ENCODE measurements around the gene NEK8.

Gene NEK8

DNA sequence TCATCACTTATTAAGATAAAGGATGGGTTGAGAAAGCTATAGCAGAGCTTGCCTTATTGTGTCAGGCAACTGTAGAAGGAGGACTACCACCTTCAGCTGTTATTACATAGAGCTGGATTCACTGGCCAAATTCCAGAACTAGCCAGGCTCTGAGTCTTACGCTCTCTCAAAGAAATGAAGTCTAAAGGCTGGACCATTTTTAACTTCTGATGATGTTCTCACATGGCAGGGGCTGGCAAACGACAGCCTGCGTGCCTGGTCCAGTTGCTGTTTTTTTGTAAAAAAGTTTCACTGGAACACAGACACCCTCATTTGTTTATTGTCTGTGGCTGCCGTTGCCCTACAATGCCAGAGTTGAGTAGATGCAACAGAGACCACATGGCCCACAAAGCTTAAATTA, 36.5 kb downstream of the NEK8 start:
- no peaks in the 10 kb centered on the region for H3K9me3 ChIP-seq (ENCODE audit: low read length)
- H3K9me2 ChIP-seq (ENCODE audit: low read depth, low read length) = no peaks in the 10 kb centered on the region
- no peak overlapping the region for H3K4me2 ChIP-seq (ENCODE audit: low read length)
- peak overlapping the region; percentile 10 for H3K27ac ChIP-seq (ENCODE audit: low read depth, low read length, poor library complexity, severe bottlenecking)
- no peaks in the 10 kb centered on the region for H3F3A ChIP-seq (ENCODE audit: insufficient read depth, low read length)
- 0 out of 2 replicates have a peak, but pooled peaks cover 3% of the 10 kb centered on the region for H4K20me1 ChIP-seq (ENCODE audit: insufficient read depth, low read length)
- peaks cover 7% of the 10 kb centered on the region for H3K4me1 ChIP-seq (ENCODE audit: insufficient read depth, low read length, severe bottlenecking)
- H3K9ac ChIP-seq (ENCODE audit: low read length) = no peak overlapping the region
- no peak overlapping the region for H2AFZ ChIP-seq (ENCODE audit: low read length)
- peaks cover 38% of the 10 kb centered on the region for H3K36me3 ChIP-seq (ENCODE audit: insufficient read depth, low read length)
- H3K79me2 ChIP-seq (ENCODE audit: insufficient read depth, low read length) = no peaks in the 10 kb centered on the region; the same call in 1 of the 2 replicates
- no peaks in the 10 kb centered on the region for H3K27me3 ChIP-seq (ENCODE audit: insufficient read depth, low read length)
- H3K4me3 ChIP-seq (ENCODE audit: low read depth, low read length, poor library complexity, severe bottlenecking) = no peak overlapping the region
- TF ChIP-seq EZH2 (IDR thresholded peaks at IDR 0.05; ENCODE audit: borderline replicate concordance, low read length) = no peak
- TF ChIP-seq, protein P1, sequence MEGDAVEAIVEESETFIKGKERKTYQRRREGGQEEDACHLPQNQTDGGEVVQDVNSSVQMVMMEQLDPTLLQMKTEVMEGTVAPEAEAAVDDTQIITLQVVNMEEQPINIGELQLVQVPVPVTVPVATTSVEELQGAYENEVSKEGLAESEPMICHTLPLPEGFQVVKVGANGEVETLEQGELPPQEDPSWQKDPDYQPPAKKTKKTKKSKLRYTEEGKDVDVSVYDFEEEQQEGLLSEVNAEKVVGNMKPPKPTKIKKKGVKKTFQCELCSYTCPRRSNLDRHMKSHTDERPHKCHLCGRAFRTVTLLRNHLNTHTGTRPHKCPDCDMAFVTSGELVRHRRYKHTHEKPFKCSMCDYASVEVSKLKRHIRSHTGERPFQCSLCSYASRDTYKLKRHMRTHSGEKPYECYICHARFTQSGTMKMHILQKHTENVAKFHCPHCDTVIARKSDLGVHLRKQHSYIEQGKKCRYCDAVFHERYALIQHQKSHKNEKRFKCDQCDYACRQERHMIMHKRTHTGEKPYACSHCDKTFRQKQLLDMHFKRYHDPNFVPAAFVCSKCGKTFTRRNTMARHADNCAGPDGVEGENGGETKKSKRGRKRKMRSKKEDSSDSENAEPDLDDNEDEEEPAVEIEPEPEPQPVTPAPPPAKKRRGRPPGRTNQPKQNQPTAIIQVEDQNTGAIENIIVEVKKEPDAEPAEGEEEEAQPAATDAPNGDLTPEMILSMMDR (IDR thresholded peaks at IDR 0.05; ENCODE audit: low read length) = no peak

DNA sequence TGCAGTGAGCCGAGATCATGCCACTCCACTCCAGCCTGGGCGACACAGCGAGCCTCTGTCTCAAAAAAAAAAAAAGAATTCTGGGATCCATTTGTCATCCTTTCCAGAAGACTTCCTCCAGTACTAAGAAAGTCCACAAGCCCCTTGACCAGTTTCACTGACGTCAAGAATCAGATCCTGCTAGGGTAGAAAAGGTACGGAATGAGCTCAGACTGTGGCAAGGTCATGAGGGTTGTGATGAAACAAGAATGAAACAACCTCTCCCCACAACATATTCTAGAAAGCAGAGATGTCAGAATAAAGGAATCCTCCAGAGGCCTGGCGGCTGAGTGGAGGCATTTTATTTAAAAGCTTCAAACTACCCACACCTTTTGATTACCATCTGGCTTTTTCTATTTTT, 45.1 kb downstream of the NEK8 start:
- Histone ChIP-seq H3K9me3 (ENCODE audit: low read length) (no peaks in the 10 kb centered on the region), H3K9ac (ENCODE audit: low read length) (no peak overlapping the region), H3K4me2 (ENCODE audit: low read length) (no peak overlapping the region), H3K36me3 (ENCODE audit: insufficient read depth, low read length) (peaks cover 11% of the 10 kb centered on the region; the same call in 1 of the 2 replicates), H3F3A (ENCODE audit: insufficient read depth, low read length) (no peaks in the 10 kb centered on the region), H3K79me2 (ENCODE audit: insufficient read depth, low read length) (peaks cover 22% of the 10 kb centered on the region), H3K27ac (ENCODE audit: low read depth, low read length, poor library complexity, severe bottlenecking) (no peak overlapping the region), H3K4me3 (ENCODE audit: low read depth, low read length, poor library complexity, severe bottlenecking) (no peak overlapping the region), H2AFZ (ENCODE audit: low read length) (no peak overlapping the region), H4K20me1 (ENCODE audit: insufficient read depth, low read length) (no peaks in the 10 kb centered on the region), H3K9me2 (ENCODE audit: low read depth, low read length) (no peaks in the 10 kb centered on the region), H3K27me3 (ENCODE audit: insufficient read depth, low read length) (no peaks in the 10 kb centered on the region), H3K4me1 (ENCODE audit: insufficient read depth, low read length, severe bottlenecking) (no peaks in the 10 kb centered on the region)
- TF ChIP-seq, protein P1 (IDR thresholded peaks at IDR 0.05; ENCODE audit: low read length) = no peak
- TF ChIP-seq EZH2 (IDR thresholded peaks at IDR 0.05; ENCODE audit: borderline replicate concordance, low read length) = no peak

DNA sequence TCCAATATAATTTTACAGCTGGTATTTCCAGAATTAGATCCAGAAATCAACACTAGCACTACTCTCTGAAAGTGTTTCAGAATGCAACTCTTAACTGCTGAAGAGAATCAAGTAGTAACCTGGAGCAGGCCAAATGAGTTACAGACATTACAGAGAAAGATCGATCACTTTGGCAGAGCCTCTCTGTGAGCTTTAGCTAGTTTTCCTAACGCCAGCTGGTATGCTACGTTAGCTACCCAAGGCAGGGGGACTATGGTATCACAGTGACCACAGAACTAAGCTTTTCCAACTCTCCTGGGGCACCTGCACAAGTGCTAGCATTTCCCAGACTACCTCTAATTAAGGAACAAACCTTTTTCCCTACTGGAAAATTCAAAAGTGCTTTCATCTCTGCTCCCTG, 45.6 kb downstream of the NEK8 start:
- TF ChIP-seq, protein P1 (IDR thresholded peaks at IDR 0.05; ENCODE audit: low read length) = no peak
- no peak for TF ChIP-seq EZH2 (IDR thresholded peaks at IDR 0.05; ENCODE audit: borderline replicate concordance, low read length)
- Histone ChIP-seq H3K9me3 (ENCODE audit: low read length) (no peaks in the 10 kb centered on the region), H3K79me2 (ENCODE audit: insufficient read depth, low read length) (peaks cover 22% of the 10 kb centered on the region)

More for the DNA sequence above, 45.6 kb downstream of the NEK8 start:
- Histone ChIP-seq H3K4me2 (ENCODE audit: low read length) (no peak overlapping the region), H3K36me3 (ENCODE audit: insufficient read depth, low read length) (peaks cover 11% of the 10 kb centered on the region; the same call in 1 of the 2 replicates), H2AFZ (ENCODE audit: low read length) (no peak overlapping the region), H3F3A (ENCODE audit: insufficient read depth, low read length) (no peaks in the 10 kb centered on the region), H3K9me2 (ENCODE audit: low read depth, low read length) (no peaks in the 10 kb centered on the region), H3K4me1 (ENCODE audit: insufficient read depth, low read length, severe bottlenecking) (no peaks in the 10 kb centered on the region), H4K20me1 (ENCODE audit: insufficient read depth, low read length) (no peaks in the 10 kb centered on the region), H3K27me3 (ENCODE audit: insufficient read depth, low read length) (no peaks in the 10 kb centered on the region), H3K4me3 (ENCODE audit: low read depth, low read length, poor library complexity, severe bottlenecking) (no peak overlapping the region), H3K27ac (ENCODE audit: low read depth, low read length, poor library complexity, severe bottlenecking) (no peak overlapping the region), H3K9ac (ENCODE audit: low read length) (no peak overlapping the region)

Measured in OCI-LY1 (cell line).